COLO668 (cell line): ENCODE results near the gene C1orf105.

ENCODE experiments used
- DNase-seq: peaks from one replicate; lab custom pipeline; 2025; ENCODE audit not compliant: unreplicated experiment; lab: John Stamatoyannopoulos, UW

Gene C1orf105

GRCh38 chr1:172455451-172455850 lies 35.0 kb downstream of the C1orf105 start:
- no peak for DNase-seq

GRCh38 chr1:172456344-172456769 lies 35.9 kb downstream of the C1orf105 start:
- DNase-seq: no peak

DNA sequence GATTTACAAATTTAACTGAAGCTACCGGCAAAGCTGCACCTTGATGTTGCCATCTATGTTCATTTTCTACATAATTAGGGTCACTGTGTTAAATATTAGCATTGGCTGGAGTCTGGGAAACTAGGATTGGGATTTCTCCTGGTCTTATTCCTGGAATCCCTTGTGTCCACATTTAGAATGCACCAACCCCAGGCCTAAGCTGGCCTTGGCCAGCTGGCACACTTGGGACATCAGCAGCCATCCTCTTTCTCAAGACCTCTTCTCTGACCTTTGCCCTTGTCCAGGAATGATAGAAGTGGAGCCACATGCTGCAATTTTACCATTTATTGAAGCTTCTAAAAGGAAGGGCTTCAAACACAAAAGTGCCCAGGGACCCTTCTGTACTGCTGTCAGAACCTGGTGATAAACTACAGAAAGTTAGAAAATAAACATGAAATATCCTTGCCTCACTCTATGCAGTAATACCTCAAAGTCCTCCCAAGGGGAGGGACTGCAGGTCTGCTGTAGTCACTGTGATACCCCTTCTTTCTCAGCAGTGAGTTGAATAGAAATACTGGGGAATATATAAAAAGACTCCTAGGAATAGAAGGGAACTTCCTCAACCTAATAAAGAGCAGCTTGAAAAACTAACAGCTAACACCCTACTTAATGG lies 37.1 kb downstream of the C1orf105 start:
- DNase-seq: no peak

- no peak for DNase-seq
These were observed 39.7 kb downstream of the C1orf105 start for GRCh38 chr1:172460177-172460576.

DNA sequence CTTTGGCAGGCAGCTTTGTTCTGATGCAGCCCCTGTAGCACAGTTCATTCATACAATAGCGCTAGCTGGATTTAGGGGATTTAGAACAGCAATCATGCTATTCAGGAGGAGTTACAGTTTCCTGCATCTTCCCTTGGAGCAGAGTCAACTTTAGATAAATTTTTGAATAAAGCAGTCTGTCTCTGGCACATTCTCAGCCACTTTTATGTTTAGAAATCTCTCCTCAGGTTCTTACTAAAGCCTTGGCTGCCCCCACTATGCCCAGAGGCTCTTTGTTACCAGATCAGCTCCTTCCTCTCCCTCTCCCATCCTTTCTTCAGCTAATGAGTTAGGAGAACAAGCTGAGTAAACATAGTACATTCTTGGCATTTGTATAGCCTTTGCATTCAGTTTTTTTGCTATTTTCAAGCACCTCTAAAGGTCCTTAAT lies 40.4 kb downstream of the C1orf105 start:
- DNase-seq: no peak

DNA sequence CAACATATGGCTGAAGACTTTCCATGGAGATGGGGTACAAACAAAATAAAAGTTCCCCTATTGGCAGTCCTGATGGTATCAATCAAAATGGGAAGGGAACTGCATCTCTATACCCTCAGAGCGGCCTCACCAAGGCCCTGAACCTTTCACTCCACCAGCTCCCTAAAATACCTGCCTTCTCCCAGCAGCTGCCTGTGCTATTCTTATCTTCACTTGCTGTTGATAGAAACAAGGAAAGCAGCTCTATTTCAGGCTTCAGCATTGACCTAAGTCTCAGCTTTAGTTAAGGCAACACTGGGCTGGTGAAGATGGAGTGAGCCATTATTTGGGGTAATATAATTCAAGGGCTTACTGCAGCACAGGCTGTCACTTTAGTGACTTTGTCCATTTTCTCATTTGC lies 45.1 kb downstream of the C1orf105 start:
- no peak for DNase-seq

- no peak for DNase-seq
These were observed 46.4 kb downstream of the C1orf105 start for GRCh38 chr1:172466795-172467407.

GRCh38 chr1:172467446-172467845 lies 47.0 kb downstream of the C1orf105 start:
- no peak for DNase-seq

DNA sequence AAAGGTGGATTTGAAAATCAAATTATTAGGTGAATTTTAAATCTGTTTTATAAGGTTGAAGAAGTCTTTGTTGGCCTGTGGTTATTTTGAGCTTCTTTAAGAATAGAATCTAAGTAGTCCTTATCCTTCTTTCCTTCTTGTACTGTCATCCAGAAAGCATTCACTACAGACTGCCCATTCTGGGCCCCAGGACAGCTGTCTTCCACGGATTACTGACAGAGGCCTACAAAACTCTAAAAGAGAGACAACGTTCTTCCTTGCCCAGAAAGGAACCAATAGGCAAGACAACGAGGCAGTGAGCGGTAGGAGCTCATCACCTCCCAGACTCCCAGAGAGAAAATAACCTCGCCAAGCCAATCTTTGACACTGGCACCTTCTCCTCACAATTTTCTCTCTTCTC lies 47.8 kb downstream of the C1orf105 start:
- no peak for DNase-seq

- no peak for DNase-seq
These were observed 49.2 kb downstream of the C1orf105 start for GRCh38 chr1:172469717-172470116.

DNA sequence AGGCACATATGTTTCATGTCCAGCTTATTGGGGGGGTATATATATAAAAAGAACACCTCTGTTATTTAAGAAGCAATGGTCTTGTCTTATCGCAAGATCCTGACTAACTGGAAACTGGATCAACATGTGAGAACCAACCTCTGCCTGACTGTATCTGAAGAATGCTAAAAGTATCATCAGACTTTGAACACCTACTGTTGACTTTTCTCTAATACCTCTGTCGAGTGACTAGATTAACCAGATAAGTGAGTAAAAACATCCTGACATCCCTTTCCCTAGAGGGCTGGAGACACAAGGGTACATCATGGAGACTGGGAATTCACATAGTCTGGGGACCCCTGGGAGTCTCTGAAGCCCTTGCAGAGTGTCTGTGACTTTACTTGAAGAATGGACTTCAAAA lies 49.7 kb downstream of the C1orf105 start:
- no peak for DNase-seq

- DNase-seq: no peak
These were observed 51.2 kb downstream of the C1orf105 start for GRCh38 chr1:172471666-172472065.

GRCh38 chr1:172472495-172472894 lies 52.0 kb downstream of the C1orf105 start:
- DNase-seq: no peak

GRCh38 chr1:172473302-172473701 lies 52.8 kb downstream of the C1orf105 start:
- no peak for DNase-seq

- no peak for DNase-seq
These were observed 53.4 kb downstream of the C1orf105 start for GRCh38 chr1:172473842-172474241.

- no peak for DNase-seq
These were observed 55.8 kb downstream of the C1orf105 start for GRCh38 chr1:172476218-172476811.

DNA sequence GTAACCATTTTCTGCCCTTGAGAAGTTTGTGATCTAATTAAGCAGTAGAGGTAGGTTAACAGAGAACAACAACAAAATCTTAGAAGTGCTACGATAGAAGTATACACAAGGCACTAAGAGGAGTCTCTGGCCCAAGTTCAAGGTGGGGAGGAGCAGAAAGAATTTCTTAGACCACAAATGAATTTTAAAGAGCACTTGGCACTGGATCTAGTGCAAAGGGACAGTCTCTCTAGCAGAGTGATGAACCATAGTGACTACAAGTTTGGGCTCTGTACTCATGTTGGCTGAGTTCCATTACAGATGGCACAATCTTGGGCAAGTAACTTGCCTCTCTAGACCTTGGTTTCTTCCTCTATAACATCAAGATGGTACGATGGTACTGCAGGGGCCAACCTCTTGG lies 56.7 kb downstream of the C1orf105 start:
- DNase-seq: no peak

DNA sequence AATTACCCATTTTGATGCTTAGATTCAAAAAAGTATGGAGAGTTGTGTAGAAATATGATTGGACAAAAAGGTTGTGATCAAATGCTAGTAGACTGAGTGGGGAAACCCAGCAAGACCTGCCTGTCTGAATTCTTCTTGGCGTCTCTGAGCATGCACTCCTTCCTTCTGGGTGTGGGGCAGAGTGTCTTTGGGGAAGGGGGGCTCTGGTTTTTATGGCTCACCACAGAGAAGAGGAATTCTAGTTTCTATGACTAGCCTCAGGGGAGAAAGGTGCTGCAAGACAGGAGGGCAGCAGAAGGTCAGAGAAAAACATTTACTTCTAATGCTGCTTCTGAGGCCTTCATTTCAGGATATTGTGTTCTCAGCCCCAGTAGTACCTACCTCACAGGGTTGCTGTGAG lies 57.3 kb downstream of the C1orf105 start:
- DNase-seq: no peak

DNA sequence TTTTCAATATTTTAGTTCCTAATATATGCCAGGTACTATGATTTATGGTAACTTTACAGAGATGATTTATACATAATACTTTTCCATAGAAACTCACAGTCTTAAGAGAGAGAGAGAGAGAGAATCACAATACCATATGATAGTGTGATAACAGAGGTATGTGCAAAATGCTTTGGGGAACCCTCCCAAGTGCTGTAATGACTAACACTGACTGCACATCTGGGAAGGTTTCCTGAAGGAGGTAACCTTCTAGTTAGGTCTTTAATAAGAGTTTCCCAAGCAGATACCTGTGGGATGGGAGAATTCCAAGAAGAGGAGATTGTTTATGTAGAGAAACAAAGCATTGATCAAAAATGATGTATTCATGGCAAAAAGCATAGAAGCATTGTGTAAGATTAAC lies 58.0 kb downstream of the C1orf105 start:
- no peak for DNase-seq

DNA sequence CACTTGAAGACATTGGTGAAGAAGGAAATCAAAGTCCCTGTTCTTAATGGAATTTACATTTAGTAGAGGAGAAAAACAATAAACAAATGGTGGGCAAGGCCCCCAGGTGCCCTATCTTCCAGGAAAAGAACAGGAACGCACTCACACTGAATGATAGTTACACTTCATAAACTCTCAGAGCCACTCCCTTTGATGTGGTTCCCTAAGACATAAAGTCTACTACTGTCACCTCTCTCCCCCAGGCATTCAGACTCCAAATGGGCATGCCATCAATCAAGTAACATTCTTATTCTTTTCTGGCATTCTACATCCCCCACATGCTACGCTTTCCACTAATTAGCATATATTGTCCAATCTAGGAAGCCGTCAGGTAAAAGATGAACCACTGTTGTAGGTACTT lies 59.9 kb downstream of the C1orf105 start:
- DNase-seq: no peak

DNA sequence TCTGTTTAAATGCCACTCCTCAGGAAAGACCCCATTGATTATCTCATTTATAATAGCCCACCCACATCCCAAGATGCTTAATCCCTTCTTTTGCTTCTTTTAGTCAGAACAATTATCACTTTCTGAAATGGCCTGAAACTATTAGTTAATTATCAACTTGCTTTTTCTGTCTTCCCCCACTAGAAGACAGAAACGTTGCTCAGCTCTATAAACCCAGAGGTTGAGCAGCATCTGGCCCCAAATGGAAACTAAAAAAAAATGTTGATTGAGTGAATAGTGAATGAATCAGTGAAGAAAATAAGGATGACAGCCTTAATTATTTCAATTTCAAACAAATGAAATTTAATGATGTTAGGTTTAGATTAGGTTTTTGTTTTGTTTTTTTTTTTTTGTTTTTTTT lies 61.6 kb downstream of the C1orf105 start:
- no peak for DNase-seq

- no peak for DNase-seq
These were observed 63.0 kb downstream of the C1orf105 start for GRCh38 chr1:172483448-172483847.

DNA sequence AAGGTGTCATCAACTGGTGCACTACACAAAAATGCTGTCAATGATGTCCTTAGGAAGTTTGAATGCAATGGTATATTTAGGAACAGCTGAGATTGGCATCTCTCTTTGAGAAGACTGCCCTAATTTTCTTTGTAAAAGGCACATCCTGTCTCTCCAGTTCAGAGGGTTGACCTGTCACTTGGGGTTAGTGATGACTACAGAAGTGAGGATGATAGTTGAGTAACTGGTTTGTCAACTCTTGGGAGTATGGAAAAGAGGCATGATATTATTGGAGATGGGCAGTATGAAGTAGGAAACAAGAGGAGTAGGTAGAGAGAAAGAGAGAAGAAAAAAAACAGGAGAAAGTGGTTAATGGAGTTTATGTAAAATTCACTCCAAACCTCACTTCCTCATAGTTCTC lies 63.8 kb downstream of the C1orf105 start:
- no peak for DNase-seq
